NCI-H146 treated with DMSO at 0.1 percent for 48 hours (cell line): ENCODE results near the gene SUGCT.
"Not testable (repeated sequence)": the region's sequence is repeated elsewhere in the genome, so short reads cannot be mapped to it uniquely, and the experiment has no call there.

ENCODE experiments used
- DNase-seq: peaks from one replicate; lab custom pipeline; 2025; ENCODE audit not compliant: unreplicated experiment; lab: John Stamatoyannopoulos, UW

Gene SUGCT

DNA sequence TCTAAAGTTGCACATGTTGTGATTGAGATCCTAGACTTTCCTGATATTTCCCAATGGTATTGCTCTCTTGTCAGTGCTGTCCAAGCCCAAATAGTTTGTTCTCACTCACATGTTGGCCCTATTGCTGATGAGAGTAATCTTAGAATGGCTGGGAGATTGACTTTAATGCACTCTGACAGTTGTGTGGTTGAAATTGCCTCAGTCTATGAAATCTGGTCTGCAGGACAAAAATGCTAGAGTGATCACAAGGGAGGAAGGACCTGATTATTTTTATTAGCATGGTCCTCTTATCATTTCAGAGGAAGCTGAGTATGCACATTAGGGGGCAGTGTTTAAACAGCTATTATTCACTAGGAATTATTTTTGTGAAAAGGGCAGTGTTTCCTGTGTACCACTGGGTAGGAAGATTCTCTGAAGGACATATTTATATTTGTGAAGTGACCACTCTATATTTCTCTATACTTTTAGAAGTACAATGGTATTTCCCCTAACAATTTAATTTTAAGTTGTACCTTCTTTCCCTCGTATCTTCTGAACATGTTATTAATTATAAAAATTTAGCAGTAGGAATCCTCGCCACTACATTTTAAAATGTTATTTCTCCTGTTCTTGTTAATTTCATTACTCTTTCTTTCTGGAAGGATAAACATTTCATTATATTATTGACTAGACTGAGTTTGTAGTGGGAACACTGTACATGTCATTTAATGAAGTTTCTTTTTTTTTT, 64.4 kb downstream of the SUGCT start:
- DNase-seq, result no peak

GRCh38 chr7:40200791-40201190, 66.0 kb downstream of the SUGCT start:
- DNase-seq, result no peak

DNA sequence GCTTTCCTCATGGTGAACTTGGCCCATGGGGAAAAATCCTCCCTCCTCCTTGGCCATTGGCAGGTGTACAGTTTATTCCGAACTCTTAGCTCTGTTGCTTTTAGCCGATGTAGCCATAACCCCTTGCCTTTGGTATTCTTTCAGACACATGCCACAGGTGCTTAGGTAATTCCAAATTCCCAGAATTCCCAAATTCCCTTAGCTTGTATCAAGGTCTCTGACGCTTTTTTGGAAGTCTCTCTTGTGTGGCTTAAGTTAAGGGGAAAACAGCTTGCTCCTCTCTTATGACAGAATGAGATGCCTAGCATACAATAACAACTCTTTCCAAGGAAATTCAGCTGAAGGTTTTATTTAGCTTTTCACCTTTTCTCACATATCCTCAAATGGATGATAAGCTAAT, 68.0 kb downstream of the SUGCT start:
- no peak for DNase-seq

- DNase-seq, result no peak
Measured at GRCh38 chr7:40204581-40204980, 69.8 kb downstream of the SUGCT start.

GRCh38 chr7:40205992-40206391, 71.2 kb downstream of the SUGCT start:
- no peak for DNase-seq

GRCh38 chr7:40211276-40212003, 76.6 kb downstream of the SUGCT start:
- no peak for DNase-seq

GRCh38 chr7:40213291-40213690, 78.5 kb downstream of the SUGCT start:
- DNase-seq, result no peak

DNA sequence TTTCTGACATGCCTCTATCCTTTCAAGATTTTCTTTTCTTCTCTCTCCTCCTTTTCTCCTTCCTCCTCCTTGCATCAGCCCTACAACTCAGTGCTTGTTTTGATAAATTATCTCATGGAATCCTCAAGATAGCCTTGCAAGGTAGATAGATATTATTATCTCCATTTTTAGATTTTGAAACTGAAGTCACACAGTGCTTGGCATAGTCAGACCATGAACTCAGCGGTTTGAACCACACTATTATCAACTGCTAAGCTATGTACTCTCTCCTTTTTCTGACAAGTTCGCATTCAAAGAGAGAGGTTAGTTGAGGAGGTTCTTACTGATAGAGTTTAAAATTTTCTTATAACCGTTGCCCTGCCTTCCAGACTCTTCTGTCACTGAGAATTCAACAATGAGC, 79.1 kb downstream of the SUGCT start:
- DNase-seq, result no peak

DNA sequence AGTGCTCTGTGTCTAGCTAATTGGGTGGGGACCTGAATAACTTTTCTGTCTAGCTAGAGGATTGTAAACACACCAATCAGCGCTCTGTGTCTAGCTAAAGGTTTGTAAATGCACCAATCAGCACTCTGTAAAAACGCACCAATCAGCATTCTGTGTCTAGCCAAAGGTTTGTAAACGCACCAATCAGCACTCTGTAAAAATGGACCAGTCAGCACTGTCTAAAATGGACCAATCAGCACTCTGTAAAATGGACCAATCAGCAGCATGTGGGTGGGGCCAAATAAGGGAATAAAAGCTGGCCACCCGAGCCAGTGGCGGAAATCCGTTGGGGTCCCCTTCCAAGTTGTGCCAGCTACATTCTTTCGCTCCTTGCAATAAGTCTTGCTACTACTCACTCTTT, 83.8 kb downstream of the SUGCT start:
- DNase-seq, result not testable (repeated sequence)

- DNase-seq, result no peak
Measured at GRCh38 chr7:40219917-40220316, 85.1 kb downstream of the SUGCT start.

- DNase-seq, result no peak
Measured at GRCh38 chr7:40220421-40220911, 85.7 kb downstream of the SUGCT start.

- no peak for DNase-seq
Measured at GRCh38 chr7:40221836-40222235, 87.0 kb downstream of the SUGCT start.

- no peak for DNase-seq
Measured at GRCh38 chr7:40223451-40224127, 88.8 kb downstream of the SUGCT start.

GRCh38 chr7:40230101-40230500, 95.3 kb downstream of the SUGCT start:
- DNase-seq, result no peak

DNA sequence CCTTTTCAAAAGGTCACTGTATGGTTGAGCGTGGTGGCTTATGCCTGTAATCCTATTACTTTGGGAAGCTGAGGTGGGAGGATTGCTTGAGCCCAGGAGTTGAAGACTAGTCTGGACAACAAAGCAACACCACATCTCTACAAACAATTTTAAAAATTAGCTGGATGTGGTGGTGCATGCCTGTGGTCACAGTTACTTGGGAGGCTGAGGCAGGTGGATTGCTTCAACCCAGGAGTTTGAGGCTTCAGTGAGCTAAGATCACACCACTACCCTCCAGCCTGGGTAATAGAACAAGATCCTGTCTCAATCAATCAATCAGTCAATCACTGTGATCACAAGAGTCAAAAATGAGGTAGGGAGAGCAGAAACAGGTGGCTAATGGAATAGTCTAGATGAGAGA, 97.0 kb downstream of the SUGCT start:
- no peak for DNase-seq

- peak; percentile 8 for DNase-seq
Measured at GRCh38 chr7:40232242-40232893, 97.6 kb downstream of the SUGCT start.

DNA sequence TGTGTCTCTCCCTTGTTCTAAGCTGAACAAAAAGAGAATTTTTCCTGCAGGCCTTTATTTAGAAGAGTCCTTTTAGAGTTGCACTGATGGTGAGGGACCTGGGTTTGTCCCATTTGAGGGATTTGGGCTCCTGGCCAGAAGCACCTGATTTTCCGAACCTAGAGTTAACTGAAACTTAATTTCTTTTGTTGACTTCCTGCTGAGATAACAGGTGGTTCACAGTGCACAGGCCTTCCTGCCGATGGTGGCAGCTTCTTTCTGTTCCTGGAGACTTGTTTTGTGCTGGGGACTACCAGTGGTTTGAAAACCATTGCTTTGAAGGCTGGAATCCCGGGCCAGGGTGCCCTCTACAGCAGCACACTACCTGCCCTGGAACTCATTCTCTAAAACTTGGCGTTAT, 99.2 kb downstream of the SUGCT start:
- DNase-seq, result no peak

GRCh38 chr7:40234666-40235065, 99.9 kb downstream of the SUGCT start:
- no peak for DNase-seq

DNA sequence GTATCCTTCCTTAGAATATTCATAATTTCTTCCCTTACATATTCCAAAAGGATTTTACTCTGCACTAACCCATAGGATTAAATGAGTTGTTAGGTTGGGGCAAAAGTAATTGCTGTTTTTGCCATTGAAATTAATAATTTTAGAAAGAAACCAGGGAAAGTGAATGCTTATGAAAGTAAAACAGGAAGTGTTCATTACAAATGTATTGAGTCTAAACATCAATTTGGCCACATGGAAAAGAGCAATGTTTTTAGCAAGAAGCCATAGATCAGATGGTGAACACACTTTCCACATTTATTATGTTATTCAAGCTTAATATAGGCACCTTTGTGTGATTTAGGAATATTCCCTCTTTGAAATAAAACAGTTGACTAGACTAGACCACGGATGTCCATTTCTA, 102.9 kb downstream of the SUGCT start:
- DNase-seq, result no peak

DNA sequence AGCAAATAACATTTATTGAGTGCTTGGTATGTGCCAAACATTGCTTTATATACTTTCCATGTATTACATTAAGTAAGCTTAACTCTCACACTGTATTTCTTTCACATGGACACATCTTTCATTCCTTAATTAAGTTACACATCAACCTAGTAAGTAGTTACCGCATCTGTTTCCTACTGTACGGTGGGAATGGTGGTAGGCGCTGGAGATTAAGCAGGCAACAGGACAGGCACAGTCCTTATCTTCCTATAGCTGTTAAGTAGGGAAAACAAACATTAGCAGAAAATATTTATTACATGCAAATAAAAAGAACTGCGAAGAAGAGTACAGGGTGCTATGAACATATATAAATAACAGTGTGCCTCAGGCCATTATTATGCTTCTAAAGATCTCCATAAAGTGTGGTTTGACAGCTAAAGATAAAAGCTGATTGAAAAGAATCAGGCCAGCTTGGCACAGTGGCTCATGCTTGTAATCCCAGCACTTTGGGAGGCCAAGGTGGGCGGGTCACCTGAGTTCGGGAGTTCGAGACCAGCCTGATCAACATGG, 105.0 kb downstream of the SUGCT start:
- no peak for DNase-seq

DNA sequence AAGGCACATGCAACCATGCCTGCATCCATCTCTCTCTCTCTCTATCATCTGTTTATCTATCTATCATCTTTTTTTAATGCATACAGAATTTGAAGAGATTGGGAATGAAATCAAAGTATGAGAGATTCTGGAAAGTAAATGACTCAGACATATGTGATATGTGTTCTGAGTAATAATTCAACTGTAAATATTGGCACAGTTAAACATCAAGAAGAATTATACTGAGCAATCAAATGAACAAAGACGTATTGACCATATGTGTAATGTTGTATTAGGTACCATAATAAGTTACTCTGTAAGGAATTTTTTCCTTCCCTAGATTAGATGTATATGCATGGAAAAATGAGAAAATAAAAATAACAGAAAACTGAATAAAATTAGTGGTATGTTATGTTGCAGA, 108.3 kb downstream of the SUGCT start:
- DNase-seq, result no peak
